Activated naive CD4-positive, alpha-beta T cell treated with anti-CD3 and anti-CD28 coated beads, Interleukin-2, amount 50 U/mL, for 72 hours (primary cell): ENCODE results near the gene ACTL6A. TPM values are rescaled to one million over a fixed set of nuclear protein-coding genes. Genes with fewer than 3 reads are reported as not detected.

Source experiments
- ATAC-seq, 2 donors: fragments of 150-1000 bp; cut with Tn5 transposase; 2 replicates each; pipeline ENCODE4 v1.10.0; 2021; ENCODE audit warnings: mild to moderate bottlenecking in 2 of 2, moderate library complexity in 2 of 2
- DNase-seq, 2 donors: peaks; one replicate each; pipeline ENCODE4 v3.0.0; 2021 to 2022; ENCODE audit warnings: low spot score in 2 of 2
- H3K27ac Mint-ChIP-seq, 2 donors: one replicate each; pipeline ENCODE4 v1.8.0; 2022; ENCODE audit warnings: mild to moderate bottlenecking in 2 of 2, mixed read lengths in 2 of 2
- H3K36me3 Mint-ChIP-seq, 2 donors: one replicate each; pipeline ENCODE4 v1.8.0; 2022; ENCODE audit warnings: mixed read lengths in 2 of 2
- H3K9me3 Mint-ChIP-seq, 2 donors: one replicate each; pipeline ENCODE4 v1.8.0; 2022; ENCODE audit warnings: mixed read lengths in 2 of 2
- total RNA-seq, 2 donors: library from RNA; stranded (reverse); gene quantifications; one replicate each; pipeline ENCODE4 v1.2.3, GENCODE V29; 2022

The ACTL6A gene
- total RNA-seq, 2 donors from 2014 or later, result 89.2 to 132 TPM

GRCh38 chr3:179622023-179622422 is 59.3 kb downstream of the ACTL6A start:
- Mint-ChIP-seq H3K9me3 (no peaks in the 10 kb centered on the region), H3K36me3 (peaks cover 11 to 22% of the 10 kb centered on the region in 2 donors), H3K27ac (no peak overlapping the region)
- no peak for ATAC-seq
- no peak for DNase-seq

- H3K27ac Mint-ChIP-seq, result no peak overlapping the region
Observed at GRCh38 chr3:179624451-179624850, 61.7 kb downstream of the ACTL6A start.

GRCh38 chr3:179630753-179631451 is 68.2 kb downstream of the ACTL6A start:
- no peaks in the 10 kb centered on the region for H3K9me3 Mint-ChIP-seq
- ATAC-seq (no peak), DNase-seq (no peak)
- H3K36me3 Mint-ChIP-seq, result peaks cover under 1 to 2% of the 10 kb centered on the region in 2 donors
- H3K27ac Mint-ChIP-seq, result no peak overlapping the region

More at GRCh38 chr3:179624451-179624850, 61.7 kb downstream of the ACTL6A start:
- no peaks in the 10 kb centered on the region for H3K9me3 Mint-ChIP-seq
- ATAC-seq (no peak), DNase-seq (no peak)
- peaks cover 4 to 14% of the 10 kb centered on the region in 2 donors for H3K36me3 Mint-ChIP-seq

Other genes starting within 250 kb of the ACTL6A start
- gene ZNF639, start 239.9 kb upstream of the ACTL6A start, total RNA-seq, result 10 to 100 TPM; 22.0 to 33.4 TPM
- gene MFN1, start 215.2 kb upstream of the ACTL6A start, total RNA-seq, result 10 to 100 TPM; 33.2 to 43.9 TPM
- gene GNB4, start 111.5 kb upstream of the ACTL6A start, total RNA-seq, result 1 to 10 TPM in 1 of 2 donors, under 1 TPM in 1; 0.59 to 1.8 TPM
- 10 to 100 TPM; 45.6 to 62.7 TPM for gene MRPL47, start 41.7 kb downstream of the ACTL6A start, total RNA-seq
- gene NDUFB5, start 41.9 kb downstream of the ACTL6A start, total RNA-seq, result 100 to 1,000 TPM; 104 to 145 TPM
- gene USP13, start 90.1 kb downstream of the ACTL6A start, total RNA-seq, result 10 to 100 TPM in 1 of 2 donors, 1 to 10 TPM in 1; 6.5 to 10.3 TPM